Motor neuron (in vitro differentiated cells): ENCODE data around the gene GATB. TPM values are rescaled to one million over a fixed set of nuclear protein-coding genes. Genes with fewer than 3 reads are reported as not detected.

ENCODE experiments used
- ATAC-seq, 8 experiments: fragments of 200-7000 bp; cut with Tn5 transposase; replicated peaks in 6 of 8; 2 replicates each; pipeline ENCODE4 v1.8.0; 2021; ENCODE audit warnings: mild to moderate bottlenecking in 8 of 8, moderate library complexity in 8 of 8
- H3K27ac ChIP-seq, 2 donors: fragments of 250-450 bp; sonication (Bioruptor Pico); 2 replicates each; pipeline ENCODE4 v1.9.0; 2021; ENCODE audit warnings: antibody characterized with exemption in 2 of 2, mild to moderate bottlenecking in 2 of 2, moderate library complexity in 1 of 2
- H3K4me1 ChIP-seq, 2 donors: fragments of 250-450 bp; sonication (Bioruptor Pico); replicated peaks in 1 of 2; 2 replicates each; pipeline ENCODE4 v1.6.1; 2021; ENCODE audit warnings: antibody characterized with exemption in 2 of 2, mild to moderate bottlenecking in 2 of 2, moderate library complexity in 1 of 2
- H3K4me3 ChIP-seq, 5 donors: fragments of 250-450 bp; sonication (Bioruptor Pico); 2 replicates each; pipeline ENCODE4 v1.9.0; 2021; ENCODE audit warnings: antibody characterized with exemption in 5 of 5, mild to moderate bottlenecking in 5 of 5, moderate library complexity in 4 of 5
- WGBS, 10 experiments: fragments of 450-650 bp; shearing (Covaris generic); methylation state at CpG; one replicate each; pipeline ENCODE4 v1.0.0; 2022; 5-methylcytosine and 5-hydroxymethylcytosine counted together
- in situ Hi-C, 9 experiments: fragments of 400-800 bp; cut with MboI; loops; one replicate each; pipeline ENCODE4 v1.15.0; 2021; ENCODE audit warnings: low sequenced_read_pairs in 9 of 9, low pct_unique_long_range_greater_than_20kb in 2 of 9; ENCODE audit not compliant: unreplicated experiment in 9 of 9
- total RNA-seq, 8 experiments: library from RNA; unstranded; fragments of 300-600 nt; gene quantifications; 2 replicates each; pipeline versions ENCODE4 v1.2.3 to v1.2.4, GENCODE V29; 2022

GATB gene
- total RNA-seq, 8 experiments from 2014 or later, result 10.5 to 50.4 (median 19.5) TPM

DNA sequence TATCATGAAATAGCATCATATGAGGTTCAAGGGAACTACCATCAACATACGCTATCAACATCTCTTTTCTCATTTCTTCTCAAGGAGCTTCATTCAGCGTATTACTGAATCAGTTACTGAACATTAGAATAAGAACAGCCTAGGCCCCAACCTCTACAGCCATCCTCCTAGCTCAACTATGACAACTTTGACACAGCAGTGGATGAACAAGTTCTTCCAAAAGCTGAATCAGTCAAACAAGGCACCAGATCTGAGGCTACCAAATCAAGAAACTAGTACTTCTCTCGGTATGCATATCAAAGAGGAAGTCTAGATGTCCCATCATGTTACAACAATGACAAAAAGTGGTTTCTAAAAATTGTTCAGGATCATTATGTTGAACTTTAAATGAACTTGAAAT is 57.4 kb downstream of the GATB start:
- H3K4me3 ChIP-seq, result no peak overlapping the region
- H3K4me1 ChIP-seq, result no peaks in the 10 kb centered on the region
- WGBS, 10 experiments, result 76 to 100% (median 100%) methylated on average over 1 to 3 of the region's 3 CpGs; no CpG with 5 or more reads in 1 of the 10 experiments
- no peak for ATAC-seq
- in situ Hi-C loops, result no loop called here
- no peak overlapping the region for H3K27ac ChIP-seq

GRCh38 chr4:151702256-151702655 is 58.6 kb downstream of the GATB start:
- no peak overlapping the region for H3K4me3 ChIP-seq
- no peak for ATAC-seq
- in situ Hi-C loops, result no loop called here
- WGBS, 10 experiments, result 61 to 100% (median 95%) methylated on average over 1 to 4 of the region's 4 CpGs
- H3K4me1 ChIP-seq, result no peaks in the 10 kb centered on the region
- no peak overlapping the region for H3K27ac ChIP-seq

- no peaks in the 10 kb centered on the region for H3K4me1 ChIP-seq
- 82 to 100% (median 94%) methylated on average over 2 to 12 of the region's 16 CpGs; no CpG with 5 or more reads in 1 of the 10 experiments for WGBS, 10 experiments
- H3K27ac ChIP-seq, result no peak overlapping the region
- no peak for ATAC-seq
- in situ Hi-C loops, result no loop called here
- H3K4me3 ChIP-seq, result no peak overlapping the region
These were observed 60.1 kb downstream of the GATB start for GRCh38 chr4:151700566-151701316.

DNA sequence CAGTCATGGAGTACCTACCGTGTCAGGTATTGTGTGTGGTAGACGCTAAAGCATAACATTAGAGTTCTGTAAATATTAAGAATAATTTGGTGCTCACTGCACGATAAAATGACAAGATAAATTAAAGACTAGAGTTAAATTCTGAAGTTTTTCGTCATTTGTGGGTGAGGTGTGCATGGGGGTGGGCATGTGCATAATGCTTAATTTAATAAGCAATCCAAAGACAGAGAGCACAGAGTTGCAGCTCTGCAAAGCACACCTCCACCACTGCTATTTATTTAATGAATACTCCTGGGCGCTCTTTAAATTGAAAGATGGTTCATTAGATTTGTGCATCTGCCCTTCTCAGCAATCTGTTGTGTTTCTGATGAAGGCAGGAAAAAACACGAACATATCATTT is 62.6 kb downstream of the GATB start:
- WGBS, 10 experiments, result 83 to 100% (median 100%) methylated on average over 1 to 5 of the region's 6 CpGs
- no peak for ATAC-seq
- no peak overlapping the region for H3K27ac ChIP-seq
- H3K4me3 ChIP-seq, result no peak overlapping the region
- in situ Hi-C loops, result no loop called here
- H3K4me1 ChIP-seq, result peaks cover 3 to 4% of the 10 kb centered on the region in 2 donors

GRCh38 chr4:151694961-151695720 is 65.7 kb downstream of the GATB start:
- Histone ChIP-seq H3K4me3 (no peak overlapping the region), H3K27ac (no peak overlapping the region), H3K4me1 (peaks cover 27% of the 10 kb centered on the region in 2 donors)
- no peak for ATAC-seq
- in situ Hi-C loops, result no loop called here
- 73 to 96% (median 94%) methylated on average over 3 to 9 of the region's 13 CpGs; no CpG with 5 or more reads in 5 of the 10 experiments for WGBS, 10 experiments

DNA sequence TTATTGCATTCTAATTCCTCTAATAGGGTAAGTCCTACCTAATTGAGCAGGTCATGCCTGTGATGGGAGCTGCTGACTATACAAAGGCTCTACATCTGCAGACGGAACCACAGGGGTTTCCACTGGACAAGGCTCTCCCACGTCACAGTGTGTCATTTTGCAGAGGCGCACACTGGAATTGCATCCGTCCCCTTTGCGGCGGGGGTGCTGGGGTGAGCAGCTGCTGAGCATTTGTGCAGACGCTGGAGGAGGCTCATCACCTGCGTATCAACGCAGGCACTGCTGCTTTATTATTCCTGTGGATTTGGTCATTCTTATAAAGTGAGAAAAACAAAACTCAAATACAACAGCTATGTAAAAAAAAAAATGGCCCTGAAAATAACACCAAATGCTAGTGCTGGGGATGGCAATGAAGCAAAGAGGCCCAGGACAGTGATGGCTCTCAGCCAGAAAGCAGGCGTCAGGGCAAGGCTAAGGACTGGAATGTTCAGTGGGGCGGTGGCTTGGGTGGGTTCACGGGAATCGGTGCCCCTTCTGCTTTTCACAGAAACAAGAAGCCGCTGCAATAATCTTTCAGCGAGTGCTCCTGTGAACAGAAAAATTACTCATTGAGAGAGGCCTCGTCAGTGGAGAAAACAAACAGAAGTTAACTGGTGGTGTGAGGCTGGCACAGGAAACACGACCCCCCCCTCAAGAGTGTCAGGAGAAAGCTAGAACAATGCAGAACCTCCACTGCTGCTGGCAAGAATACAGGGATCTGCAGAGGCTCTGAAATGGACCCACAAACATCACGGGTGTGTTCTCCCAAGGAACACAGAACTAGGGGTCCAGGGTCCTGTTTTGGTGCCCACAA is 67.8 kb downstream of the GATB start:
- in situ Hi-C loops, result no loop called here
- no peak overlapping the region for H3K27ac ChIP-seq

DNA sequence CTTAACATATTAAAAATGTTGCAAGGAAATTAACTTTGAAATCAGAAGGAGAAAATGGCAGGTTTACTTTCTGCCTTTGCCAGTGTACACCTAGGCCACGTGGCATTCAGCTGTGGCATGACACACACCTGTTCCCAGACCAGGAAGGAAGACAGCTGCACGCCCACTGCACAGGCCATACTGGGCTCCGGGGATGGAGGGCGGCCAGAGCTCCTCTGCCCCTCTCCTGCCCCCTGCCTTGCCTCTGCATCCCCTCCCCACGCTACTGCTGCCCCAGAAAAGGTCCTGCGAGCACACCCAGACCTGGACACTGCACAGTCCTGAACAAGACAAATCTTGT is 68.4 kb downstream of the GATB start:
- Histone ChIP-seq H3K4me1 (peaks cover 45 to 47% of the 10 kb centered on the region in 2 donors), H3K4me3 (no peak overlapping the region), H3K27ac (no peak overlapping the region)
- WGBS, 10 experiments, result 93 to 100% (median 98%) methylated on average over 1 to 5 of the region's 6 CpGs; no CpG with 5 or more reads in 7 of the 10 experiments
- ATAC-seq, result no peak
- in situ Hi-C loops, result no loop called here

More for the DNA sequence above, 67.8 kb downstream of the GATB start:
- 50 to 100% (median 88%) methylated on average over 1 to 15 of the region's 18 CpGs; no CpG with 5 or more reads in 1 of the 10 experiments for WGBS, 10 experiments
- peaks cover 39 to 40% of the 10 kb centered on the region in 2 donors for H3K4me1 ChIP-seq
- H3K4me3 ChIP-seq, result no peak overlapping the region
- peak in 5 of 8 experiments; percentile 8 to 73 (median 55) for ATAC-seq

DNA sequence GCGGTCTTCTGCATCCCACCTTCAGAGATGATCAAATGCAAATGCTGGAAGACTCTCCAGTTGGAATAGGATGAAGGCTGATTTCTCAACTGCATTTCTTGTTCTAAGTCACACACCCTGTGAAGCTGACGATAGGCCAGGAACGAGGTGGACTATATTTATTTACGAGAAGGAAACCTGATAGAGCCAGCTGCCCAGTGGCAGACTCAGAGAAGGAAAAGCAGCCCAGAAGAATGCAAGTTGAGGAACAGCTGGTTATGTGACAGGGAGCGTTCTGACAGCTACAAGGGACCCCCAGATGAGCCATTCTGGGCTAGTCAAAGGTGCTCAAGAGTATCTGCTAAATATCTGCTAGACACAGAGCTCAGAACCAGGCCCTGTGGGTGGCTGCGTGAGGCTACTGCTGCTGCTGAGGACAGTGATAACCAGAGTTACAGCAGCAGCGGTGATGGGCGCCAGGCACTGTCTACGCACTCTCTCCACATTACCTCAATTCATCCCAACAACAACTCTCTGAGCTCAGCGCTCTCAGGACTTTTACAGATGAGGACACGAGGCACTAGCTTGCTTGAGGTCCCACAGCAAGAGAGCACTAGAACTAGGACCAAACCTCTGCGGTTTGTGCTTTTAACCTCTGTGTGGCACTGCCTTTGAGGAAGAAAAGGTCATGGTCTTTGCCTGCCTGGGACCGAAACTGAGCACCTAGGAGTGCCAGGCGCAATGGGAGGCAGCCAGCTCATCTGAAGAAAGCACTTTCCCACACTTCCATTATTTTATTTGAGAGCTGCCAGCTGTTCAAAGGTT is 69.0 kb downstream of the GATB start:
- peak overlapping the region in 1 of 2 donors; percentile 3 for H3K27ac ChIP-seq
- WGBS, 10 experiments, result 26 to 95% (median 80%) methylated on average over 1 to 8 of the region's 14 CpGs; no CpG with 5 or more reads in 2 of the 10 experiments
- H3K4me1 ChIP-seq, result peaks cover 49 to 52% of the 10 kb centered on the region in 2 donors
- in situ Hi-C loops, result no loop called here
- H3K4me3 ChIP-seq, result no peak overlapping the region
- peak in 4 of 8 experiments; percentile 36 to 44 (median 40) for ATAC-seq

DNA sequence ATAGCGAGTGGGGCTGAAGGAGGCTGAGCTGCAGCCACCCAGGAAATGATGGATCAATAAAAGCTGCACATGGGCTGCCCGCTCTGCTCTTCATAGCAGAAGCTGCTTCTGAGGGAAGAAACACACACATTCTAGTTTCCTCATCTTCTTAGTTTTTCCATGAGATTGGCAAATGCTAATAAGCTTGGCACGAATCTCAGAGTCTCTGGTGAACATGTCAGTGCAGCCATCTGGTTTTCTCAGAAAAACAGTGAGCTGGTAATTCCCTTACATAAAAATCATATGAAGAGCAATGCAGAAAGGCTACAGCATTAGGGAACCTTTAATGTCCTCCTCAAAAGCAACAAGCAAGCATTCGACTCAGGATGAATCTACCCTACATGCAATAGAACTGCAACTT is 69.9 kb downstream of the GATB start:
- ATAC-seq, result peak in 6 of 8 experiments; percentile 6 to 39 (median 30)

DNA sequence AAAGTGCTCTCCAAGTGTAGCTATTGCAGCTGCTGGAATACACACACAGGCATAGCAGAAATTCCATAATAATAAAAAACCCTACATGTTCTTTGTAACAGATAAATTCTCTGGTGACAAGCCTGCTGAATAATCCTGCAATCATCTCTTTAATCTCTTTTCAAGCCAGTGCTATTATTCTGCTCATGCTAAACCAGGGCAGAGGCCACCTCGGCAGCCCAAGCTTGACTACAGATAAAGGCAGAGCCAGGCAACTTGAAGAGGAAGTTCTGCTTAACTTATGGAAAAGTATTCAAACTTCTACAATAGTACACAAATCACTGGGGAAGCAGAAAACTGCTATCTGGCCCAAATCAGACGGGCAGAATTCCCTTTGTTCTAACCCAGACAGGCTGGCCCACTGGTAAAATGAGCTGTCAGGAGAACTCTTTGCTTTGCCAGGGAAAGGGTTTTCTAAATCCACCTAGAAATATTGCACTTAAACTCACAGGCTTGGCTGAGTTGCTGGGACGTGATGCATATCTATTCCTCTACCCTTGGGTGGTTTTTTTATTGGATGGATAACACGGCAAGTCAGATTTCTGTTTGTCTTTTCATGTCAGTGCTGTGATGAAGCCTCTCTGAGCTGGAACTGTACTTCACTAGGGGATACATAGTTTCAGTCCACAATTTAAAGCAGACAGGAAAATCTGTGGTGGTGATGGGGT is 70.5 kb downstream of the GATB start:
- H3K4me1 ChIP-seq, result peaks cover 49 to 53% of the 10 kb centered on the region in 2 donors
- peak overlapping the region in 1 of 2 donors; percentile 30 for H3K27ac ChIP-seq
- H3K4me3 ChIP-seq, result no peak overlapping the region
- 0 to 47% (median 28%) methylated on average over 1 to 4 of the region's 4 CpGs; no CpG with 5 or more reads in 3 of the 10 experiments for WGBS, 10 experiments
- peak; percentile 35 to 70 (median 57) for ATAC-seq
- in situ Hi-C loops, result no loop called here

More for the DNA sequence above, 69.9 kb downstream of the GATB start:
- Histone ChIP-seq H3K27ac (peak overlapping the region in 1 of 2 donors; percentile 30), H3K4me3 (no peak overlapping the region), H3K4me1 (peaks cover 49 to 53% of the 10 kb centered on the region in 2 donors)
- in situ Hi-C loops, result no loop called here
- 0 to 100% (median 67%) methylated on average over 1 to 2 of the region's 4 CpGs; no CpG with 5 or more reads in 3 of the 10 experiments for WGBS, 10 experiments

DNA sequence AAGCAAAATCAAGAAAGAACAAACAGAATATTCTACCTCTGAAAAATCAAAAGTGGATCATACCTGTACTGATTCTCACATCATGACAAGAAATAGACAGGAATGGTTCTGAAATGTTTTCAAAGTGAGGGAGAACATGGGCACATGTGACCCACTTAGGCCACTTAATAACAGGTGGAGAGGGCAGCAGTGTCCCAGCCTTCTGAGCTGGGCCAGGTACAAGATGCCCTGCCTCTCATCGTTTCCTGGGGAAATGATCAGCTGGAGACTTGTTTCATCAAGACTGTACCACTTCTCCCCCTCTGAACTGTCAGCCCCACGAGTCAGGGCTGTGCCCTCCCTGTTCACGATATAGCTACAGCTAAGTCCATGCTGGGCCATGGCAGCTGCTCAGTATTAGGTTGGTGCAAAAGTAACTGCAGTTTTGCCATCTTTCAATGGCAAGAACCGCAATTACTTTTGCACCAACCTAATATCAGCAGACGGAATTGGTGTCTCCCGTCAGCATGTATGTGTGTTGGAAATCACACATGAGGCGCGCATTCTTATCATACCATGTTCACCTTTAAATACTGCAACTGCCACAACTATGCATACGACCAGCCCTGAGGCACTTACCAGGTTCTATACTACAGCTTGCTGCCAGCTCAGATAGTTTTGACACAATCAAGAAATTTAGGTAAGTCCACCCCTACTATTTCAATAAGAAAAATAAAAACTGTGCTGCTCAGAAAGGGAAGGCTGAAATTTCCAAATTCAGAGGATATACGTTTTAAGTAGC is 71.4 kb downstream of the GATB start:
- in situ Hi-C loops, result no loop called here
- Histone ChIP-seq H3K4me1 (peaks cover 49 to 53% of the 10 kb centered on the region in 2 donors), H3K27ac (no peak overlapping the region), H3K4me3 (no peak overlapping the region)
- ATAC-seq, result no peak
- 40 to 100% (median 93%) methylated on average over 1 to 8 of the region's 10 CpGs; no CpG with 5 or more reads in 1 of the 10 experiments for WGBS, 10 experiments
